Measurements from ENCODE around the gene RNF44. TPM values are rescaled to one million over a fixed set of nuclear protein-coding genes. Genes with fewer than 3 reads are reported as not detected.

The RNF44 gene
- total RNA-seq, 1 experiment from 2014 or later = 172 TPM

DNA sequence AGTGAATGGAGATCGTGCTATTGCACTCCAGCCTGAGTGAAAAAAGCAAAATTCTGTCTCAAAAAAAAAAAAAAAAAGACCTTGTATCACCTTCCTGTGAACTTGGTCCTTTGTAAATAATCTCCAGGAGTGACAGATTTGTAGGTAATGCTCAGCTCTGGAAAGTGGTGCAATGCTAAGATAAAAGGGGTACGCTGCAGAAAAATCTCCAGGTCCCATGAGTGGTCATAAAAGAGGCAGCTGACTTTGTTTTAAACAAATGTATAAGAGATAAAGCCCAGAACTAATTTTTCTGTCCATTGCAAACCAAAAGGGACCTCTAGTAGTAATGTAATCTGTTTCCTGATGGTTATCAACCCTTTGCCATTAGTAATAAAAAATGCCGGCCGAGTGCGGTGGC lies 33.7 kb downstream of the RNF44 start:
- H3K9me3 ChIP-seq (ENCODE audit: control insufficient read depth, low read depth, low read length) = no peaks in the 10 kb centered on the region
- no peak overlapping the region for H3K56ac ChIP-seq (ENCODE audit: insufficient read length, low read depth, low read length)
- no peaks in the 10 kb centered on the region for H3K4me1 ChIP-seq (ENCODE audit: insufficient read depth, low read length)
- H3T11ph ChIP-seq (ENCODE audit: low read length) = no peak overlapping the region
- no peaks in the 10 kb centered on the region for H3K79me2 ChIP-seq (ENCODE audit: insufficient read depth, low read length)
- H3K27ac ChIP-seq (ENCODE audit: insufficient read length, low read depth, low read length) = no peak overlapping the region
- H4K5ac ChIP-seq (ENCODE audit: insufficient read length, low read depth, low read length) = no peak overlapping the region
- DNase-seq = no peak
- peaks cover 40 to 83% (median 80%) of the 10 kb centered on the region in 3 experiments; a peak in 6 of 7 replicates for H3K36me3 Mint-ChIP-seq (ENCODE audit: insufficient read depth in 1 of 3, low read depth in 3 of 3)
- no peak for TF ChIP-seq CTCF (conservative IDR thresholded peaks at IDR 0.05)
- no peak overlapping the region for H2BK5ac ChIP-seq (ENCODE audit: insufficient read length, low read length)
- H2BK20ac ChIP-seq (ENCODE audit: low read depth, low read length, poor library complexity, severe bottlenecking) = no peak overlapping the region
- H4K8ac ChIP-seq (replicated peaks; ENCODE audit: insufficient read length, low read depth, low read length) = no peak overlapping the region
- H4K20me1 ChIP-seq (ENCODE audit: control insufficient read depth, insufficient read depth, insufficient read length) = peaks cover 4% of the 10 kb centered on the region
- no peak overlapping the region for H3K27ac Mint-ChIP-seq
- no CpG with 5 or more reads among the region's 5 CpGs for WGBS (ENCODE audit: extremely low coverage, insufficient read length, low lambda C conversion rate)
- H3K9me3 Mint-ChIP-seq = no peaks in the 10 kb centered on the region; a peak in 1 of 5 replicates
- H2BK120ac ChIP-seq (ENCODE audit: low read depth, low read length, poor library complexity, severe bottlenecking) = no peak overlapping the region
- no peak overlapping the region for H3K23ac ChIP-seq (ENCODE audit: insufficient read length, low read depth, low read length)
- no peak overlapping the region for H2AK5ac ChIP-seq (ENCODE audit: insufficient read length, low read length)
- no peak overlapping the region for H2AFZ ChIP-seq (ENCODE audit: low read length)
- H3K4me3 Mint-ChIP-seq = no peak overlapping the region
- no peak overlapping the region for H3K4me2 ChIP-seq (ENCODE audit: insufficient read depth, insufficient read length, low read length)
- no peaks in the 10 kb centered on the region for H3K27me3 Mint-ChIP-seq (ENCODE audit: low read depth)
- no peak overlapping the region for H2BK12ac ChIP-seq (ENCODE audit: insufficient read length, low read depth, low read length)
- no peak overlapping the region for H3K9ac ChIP-seq (ENCODE audit: extremely low read depth, insufficient read length, low read length)
- H3K4ac ChIP-seq (ENCODE audit: low read depth, low read length) = no peak overlapping the region
- H3K23me2 ChIP-seq (ENCODE audit: insufficient read length, low read depth, low read length, poor library complexity, severe bottlenecking) = peaks cover 2% of the 10 kb centered on the region
- no peak overlapping the region for H3K18ac ChIP-seq (ENCODE audit: insufficient read length, low read depth, low read length)
- H3K79me1 ChIP-seq (ENCODE audit: insufficient read depth, low read depth, low read length, poor library complexity, severe bottlenecking) = no peaks in the 10 kb centered on the region
- no peak overlapping the region for H2BK15ac ChIP-seq (ENCODE audit: low read depth, low read length)
- no peak overlapping the region for H4K91ac ChIP-seq (ENCODE audit: insufficient read length, low read depth, low read length)
- no peaks in the 10 kb centered on the region for H3K4me1 Mint-ChIP-seq
- no peaks in the 10 kb centered on the region for H3K27me3 ChIP-seq (ENCODE audit: insufficient read depth, low read length)
- no peak overlapping the region for H3K14ac ChIP-seq (ENCODE audit: insufficient read depth, low read length)

All from H9 (cell line).